Measurements from ENCODE around the gene EPHB3. TPM values are rescaled to one million over a fixed set of nuclear protein-coding genes. Genes with fewer than 3 reads are reported as not detected.

Gene EPHB3
- polyA plus RNA-seq, 1 experiment: 3.3 TPM

GRCh38 chr3:184576457-184577240 lies 15.1 kb downstream of the EPHB3 start:
- CTCF ChIA-PET: interaction anchor here (0.6 to 1.7 kb wide), 3 partner anchors 15 to 166 kb away, joined by 3 to 5 read pairs (median 3); partner anchors contain the start of gene EPHB3
- peaks cover 30% of the 10 kb centered on the region for H3K36me3 ChIP-seq (ENCODE audit: control insufficient read depth, insufficient read depth, low read length)
- H3K27me3 ChIP-seq (ENCODE audit: control insufficient read depth, insufficient read depth, low read length): no peaks in the 10 kb centered on the region
- DNase-seq (ENCODE audit: low read depth): no peak
- H3K4me3 ChIP-seq (ENCODE audit: low read depth, low read length): no peak overlapping the region
- POLR2A ChIA-PET: no interaction called here
- TF ChIP-seq, protein P1, sequence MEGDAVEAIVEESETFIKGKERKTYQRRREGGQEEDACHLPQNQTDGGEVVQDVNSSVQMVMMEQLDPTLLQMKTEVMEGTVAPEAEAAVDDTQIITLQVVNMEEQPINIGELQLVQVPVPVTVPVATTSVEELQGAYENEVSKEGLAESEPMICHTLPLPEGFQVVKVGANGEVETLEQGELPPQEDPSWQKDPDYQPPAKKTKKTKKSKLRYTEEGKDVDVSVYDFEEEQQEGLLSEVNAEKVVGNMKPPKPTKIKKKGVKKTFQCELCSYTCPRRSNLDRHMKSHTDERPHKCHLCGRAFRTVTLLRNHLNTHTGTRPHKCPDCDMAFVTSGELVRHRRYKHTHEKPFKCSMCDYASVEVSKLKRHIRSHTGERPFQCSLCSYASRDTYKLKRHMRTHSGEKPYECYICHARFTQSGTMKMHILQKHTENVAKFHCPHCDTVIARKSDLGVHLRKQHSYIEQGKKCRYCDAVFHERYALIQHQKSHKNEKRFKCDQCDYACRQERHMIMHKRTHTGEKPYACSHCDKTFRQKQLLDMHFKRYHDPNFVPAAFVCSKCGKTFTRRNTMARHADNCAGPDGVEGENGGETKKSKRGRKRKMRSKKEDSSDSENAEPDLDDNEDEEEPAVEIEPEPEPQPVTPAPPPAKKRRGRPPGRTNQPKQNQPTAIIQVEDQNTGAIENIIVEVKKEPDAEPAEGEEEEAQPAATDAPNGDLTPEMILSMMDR (IDR thresholded peaks at IDR 0.05; ENCODE audit: insufficient read depth, low read depth, low read length): no peak

GRCh38 chr3:184577546-184577945 lies 16.0 kb downstream of the EPHB3 start:
- ChIA-PET POLR2A (no interaction called here), CTCF (interaction anchor here (0.6 kb wide), 1 partner anchor 16 kb away, joined by 3 read pairs; no protein-coding TSS in a partner anchor)
- no peak for DNase-seq (ENCODE audit: low read depth)
- Histone ChIP-seq H3K27me3 (ENCODE audit: control insufficient read depth, insufficient read depth, low read length) (no peaks in the 10 kb centered on the region), H3K4me3 (ENCODE audit: low read depth, low read length) (no peak overlapping the region), H3K36me3 (ENCODE audit: control insufficient read depth, insufficient read depth, low read length) (peaks cover 33% of the 10 kb centered on the region)
- TF ChIP-seq, protein P1 (IDR thresholded peaks at IDR 0.05; ENCODE audit: insufficient read depth, low read depth, low read length): no peak

- DNase-seq (ENCODE audit: low read depth): no peak
- ChIA-PET CTCF (no interaction called here), POLR2A (no interaction called here)
- TF ChIP-seq, protein P1 (IDR thresholded peaks at IDR 0.05; ENCODE audit: insufficient read depth, low read depth, low read length): no peak
- Histone ChIP-seq H3K4me3 (ENCODE audit: low read depth, low read length) (no peak overlapping the region), H3K36me3 (ENCODE audit: control insufficient read depth, insufficient read depth, low read length) (peaks cover 30% of the 10 kb centered on the region), H3K27me3 (ENCODE audit: control insufficient read depth, insufficient read depth, low read length) (no peaks in the 10 kb centered on the region)
Measured at GRCh38 chr3:184578218-184578617, 16.6 kb downstream of the EPHB3 start.

- TF ChIP-seq, protein P1 (IDR thresholded peaks at IDR 0.05; ENCODE audit: insufficient read depth, low read depth, low read length): no peak
- Histone ChIP-seq H3K36me3 (ENCODE audit: control insufficient read depth, insufficient read depth, low read length) (peaks cover 30% of the 10 kb centered on the region), H3K4me3 (ENCODE audit: low read depth, low read length) (no peak overlapping the region), H3K27me3 (ENCODE audit: control insufficient read depth, insufficient read depth, low read length) (no peaks in the 10 kb centered on the region)
- ChIA-PET CTCF (interaction anchor here (0.8 kb wide), 1 partner anchor 18 kb away, joined by 3 read pairs; the partner anchor contains the start of gene EPHB3), POLR2A (no interaction called here)
- no peak for DNase-seq (ENCODE audit: low read depth)
Measured at GRCh38 chr3:184578822-184579221, 17.2 kb downstream of the EPHB3 start.

DNA sequence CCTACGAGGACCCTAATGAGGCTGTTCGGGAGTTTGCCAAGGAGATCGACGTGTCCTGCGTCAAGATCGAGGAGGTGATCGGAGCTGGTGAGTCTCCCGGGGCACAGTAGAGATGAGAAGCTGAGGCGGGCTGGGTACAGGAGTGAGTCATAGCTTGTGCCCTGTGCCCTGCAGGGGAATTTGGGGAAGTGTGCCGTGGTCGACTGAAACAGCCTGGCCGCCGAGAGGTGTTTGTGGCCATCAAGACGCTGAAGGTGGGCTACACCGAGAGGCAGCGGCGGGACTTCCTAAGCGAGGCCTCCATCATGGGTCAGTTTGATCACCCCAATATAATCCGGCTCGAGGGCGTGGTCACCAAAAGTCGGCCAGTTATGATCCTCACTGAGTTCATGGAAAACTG lies 17.9 kb downstream of the EPHB3 start:
- no peak for DNase-seq (ENCODE audit: low read depth)
- POLR2A ChIA-PET: no interaction called here
- Histone ChIP-seq H3K36me3 (ENCODE audit: control insufficient read depth, insufficient read depth, low read length) (peaks cover 30% of the 10 kb centered on the region), H3K4me3 (ENCODE audit: low read depth, low read length) (no peak overlapping the region), H3K27me3 (ENCODE audit: control insufficient read depth, insufficient read depth, low read length) (no peaks in the 10 kb centered on the region)
- CTCF ChIA-PET: interaction anchor here (0.8 kb wide), 1 partner anchor 18 kb away, joined by 3 read pairs; the partner anchor contains the start of gene EPHB3
- TF ChIP-seq, protein P1 (IDR thresholded peaks at IDR 0.05; ENCODE audit: insufficient read depth, low read depth, low read length): no peak

Data from BJ (cell line).